H54 (cell line): ENCODE data around the gene BICD1.
"Not testable (repeated sequence)": the region's sequence is repeated elsewhere in the genome, so short reads cannot be mapped to it uniquely, and the experiment has no call there.

Experiments
- DNase-seq: peaks from one replicate; pipeline ENCODE4 v3.0.0; 2011; ENCODE audit warnings: low spot score, mixed read lengths; ENCODE audit not compliant: insufficient read length
- FAIRE-seq: peaks from 3 replicates; lab custom pipeline; 2011; peaks lifted over from hg19 to GRCh38; lab: Jason Lieb, UNC
- POLR2A ChIP-seq: IDR thresholded peaks from 2 replicates; pipeline ENCODE4 v1.6.1; 2011; ENCODE audit warnings: low read depth, mild to moderate bottlenecking, low read length

Gene BICD1

GRCh38 chr12:32170437-32170998, 63.9 kb downstream of the BICD1 start:
- TF ChIP-seq POLR2A, result no peak
- no peak for DNase-seq

GRCh38 chr12:32171211-32171610, 64.6 kb downstream of the BICD1 start:
- no peak for TF ChIP-seq POLR2A
- DNase-seq (no peak), FAIRE-seq (no peak)

More at GRCh38 chr12:32170437-32170998, 63.9 kb downstream of the BICD1 start:
- FAIRE-seq, result no peak

- TF ChIP-seq POLR2A, result no peak
- FAIRE-seq, result peak; percentile 6
- DNase-seq, result no peak
Measured at GRCh38 chr12:32176606-32177005, 70.0 kb downstream of the BICD1 start.

GRCh38 chr12:32178341-32179010, 71.8 kb downstream of the BICD1 start:
- no peak for FAIRE-seq
- no peak for TF ChIP-seq POLR2A
- no peak for DNase-seq

- TF ChIP-seq POLR2A, result no peak
- no peak for DNase-seq
- FAIRE-seq, result no peak
Measured at GRCh38 chr12:32179011-32179395, 72.4 kb downstream of the BICD1 start.

- DNase-seq (no peak), FAIRE-seq (peak; percentile 27)
- TF ChIP-seq POLR2A, result no peak
Measured at GRCh38 chr12:32181498-32182175, 75.0 kb downstream of the BICD1 start.

GRCh38 chr12:32183650-32184049, 77.0 kb downstream of the BICD1 start:
- DNase-seq (no peak), FAIRE-seq (no peak)
- no peak for TF ChIP-seq POLR2A

- FAIRE-seq, DNase-seq: not testable (repeated sequence)
Measured at GRCh38 chr12:32187127-32187526, 80.5 kb downstream of the BICD1 start.

- DNase-seq (no peak), FAIRE-seq (no peak)
- no peak for TF ChIP-seq POLR2A
Measured at GRCh38 chr12:32191445-32191844, 84.8 kb downstream of the BICD1 start.

GRCh38 chr12:32196250-32197198, 89.9 kb downstream of the BICD1 start:
- FAIRE-seq, result no peak

GRCh38 chr12:32197421-32197820, 90.8 kb downstream of the BICD1 start:
- DNase-seq (no peak), FAIRE-seq (no peak)
- no peak for TF ChIP-seq POLR2A

More at GRCh38 chr12:32196250-32197198, 89.9 kb downstream of the BICD1 start:
- no peak for DNase-seq
- TF ChIP-seq POLR2A, result no peak

GRCh38 chr12:32198555-32198954, 91.9 kb downstream of the BICD1 start:
- FAIRE-seq (peak; percentile 98), DNase-seq (peak; percentile 15)
- no peak for TF ChIP-seq POLR2A

- FAIRE-seq (no peak), DNase-seq (no peak)
- TF ChIP-seq POLR2A, result no peak
Measured at GRCh38 chr12:32201096-32201495, 94.4 kb downstream of the BICD1 start.
